SJSA1 (cell line): Measurements from ENCODE around the gene SLC14A1. TPM values are rescaled to one million over a fixed set of nuclear protein-coding genes. Genes with fewer than 3 reads are reported as not detected.

Experiments
- DNase-seq, 2 experiments: peaks; one replicate each; pipeline ENCODE4 v3.0.0-alpha.2; 2015 to 2020; ENCODE audit warnings: low spot score in 2 of 2, low read depth in 1 of 2
- H3K27ac ChIP-seq: fragments of 250-450 bp; sonication (Bioruptor Pico); 2 replicates; pipeline ENCODE4 v1.5.1; 2020; ENCODE audit warnings: mild to moderate bottlenecking, moderate library complexity
- H3K27me3 ChIP-seq: fragments of 250-450 bp; sonication (Bioruptor Pico); replicated peaks from 2 replicates; pipeline ENCODE4 v1.5.1; 2020; ENCODE audit warnings: mild to moderate bottlenecking, moderate library complexity
- H3K36me3 ChIP-seq: fragments of 250-450 bp; sonication (Bioruptor Pico); 2 replicates; pipeline ENCODE4 v1.5.1; 2020; ENCODE audit warnings: mild to moderate bottlenecking
- H3K4me1 ChIP-seq: fragments of 250-450 bp; sonication (Bioruptor Pico); replicated peaks from 2 replicates; pipeline ENCODE4 v1.6.1; 2021; ENCODE audit warnings: mild to moderate bottlenecking
- H3K4me3 ChIP-seq: fragments of 250-450 bp; sonication (Bioruptor Pico); 2 replicates; pipeline ENCODE4 v1.5.1; 2020; ENCODE audit warnings: mild to moderate bottlenecking
- H3K9me3 ChIP-seq: fragments of 250-450 bp; sonication (Bioruptor Pico); replicated peaks from 2 replicates; pipeline ENCODE4 v1.5.1; 2020; ENCODE audit warnings: mild to moderate bottlenecking
- total RNA-seq: library from RNA; depleted of rRNA; stranded (reverse); fragments of >200 nt; shearing (Covaris generic); gene quantifications from 2 replicates; pipeline ENCODE4 v1.2.3, GENCODE V29; 2014

Gene SLC14A1
- total RNA-seq, 1 experiment from 2014 or later, result 7.8 TPM

DNA sequence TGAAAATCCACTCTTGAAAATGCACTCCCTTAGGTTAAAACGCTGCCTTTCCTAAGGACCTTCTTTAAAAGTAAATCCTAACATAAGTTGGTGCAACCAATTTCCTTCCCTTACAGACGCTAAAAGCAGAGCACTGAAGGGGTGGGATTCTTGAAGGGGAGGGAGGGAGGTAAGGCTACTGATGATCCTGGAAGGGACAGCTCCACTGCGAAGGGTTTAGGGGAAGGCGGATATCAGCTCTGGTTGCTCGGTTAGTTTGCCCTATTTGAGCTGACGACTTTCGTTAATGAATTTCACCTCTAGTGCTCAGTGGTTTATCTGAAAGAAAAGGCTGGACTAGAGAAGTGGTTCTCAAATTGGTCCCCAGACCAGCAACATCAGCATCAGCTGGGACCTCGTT lies 51.8 kb downstream of the SLC14A1 start:
- no peak overlapping the region for H3K27ac ChIP-seq
- peaks cover 67% of the 10 kb centered on the region for H3K4me1 ChIP-seq
- H3K27me3 ChIP-seq, result no peaks in the 10 kb centered on the region
- no peak overlapping the region for H3K4me3 ChIP-seq
- DNase-seq, result no peak
- H3K36me3 ChIP-seq, result no peaks in the 10 kb centered on the region
- no peaks in the 10 kb centered on the region for H3K9me3 ChIP-seq

- peak; percentile 83 to 89 for DNase-seq
- Histone ChIP-seq H3K4me1 (peaks cover 83% of the 10 kb centered on the region), H3K9me3 (no peaks in the 10 kb centered on the region), H3K27me3 (no peaks in the 10 kb centered on the region), H3K27ac (peak overlapping the region; percentile 61), H3K4me3 (no peak overlapping the region), H3K36me3 (no peaks in the 10 kb centered on the region)
These were observed 53.4 kb downstream of the SLC14A1 start for GRCh38 chr18:45777393-45777792.

DNA sequence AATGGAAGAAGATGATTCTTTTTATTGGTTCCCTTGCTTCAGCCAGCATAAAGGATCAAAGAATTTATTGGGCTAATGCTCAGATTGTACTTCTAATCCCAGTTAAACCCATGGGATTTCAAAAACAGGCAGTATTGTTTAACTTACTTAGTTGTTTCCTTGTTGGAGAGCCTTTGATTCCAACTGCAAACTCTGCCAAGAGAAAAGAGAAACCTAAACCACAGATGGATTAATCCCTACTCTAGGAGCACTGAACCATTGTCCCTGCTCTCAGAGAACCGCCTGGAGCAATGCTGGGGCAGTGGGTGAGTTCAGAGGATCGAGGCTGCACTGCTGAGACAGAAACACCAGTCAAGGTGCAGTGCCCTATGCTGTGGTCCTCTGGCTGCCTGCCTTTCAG lies 56.6 kb downstream of the SLC14A1 start:
- Histone ChIP-seq H3K9me3 (no peaks in the 10 kb centered on the region), H3K4me1 (peaks cover 93% of the 10 kb centered on the region), H3K4me3 (no peak overlapping the region), H3K27me3 (no peaks in the 10 kb centered on the region), H3K36me3 (no peaks in the 10 kb centered on the region), H3K27ac (no peak overlapping the region)
- DNase-seq, result peak; percentile 43 to 50

GRCh38 chr18:45782662-45783061 lies 58.7 kb downstream of the SLC14A1 start:
- H3K4me3 ChIP-seq, result no peak overlapping the region
- H3K4me1 ChIP-seq, result peaks cover 94% of the 10 kb centered on the region
- peak overlapping the region; percentile 98 for H3K27ac ChIP-seq
- H3K36me3 ChIP-seq, result no peaks in the 10 kb centered on the region
- no peaks in the 10 kb centered on the region for H3K27me3 ChIP-seq
- peak in 1 of 2 experiments; percentile 42 for DNase-seq
- no peaks in the 10 kb centered on the region for H3K9me3 ChIP-seq

- Histone ChIP-seq H3K36me3 (no peaks in the 10 kb centered on the region), H3K27ac (peak overlapping the region; percentile 98), H3K4me3 (no peak overlapping the region), H3K4me1 (peaks cover 86% of the 10 kb centered on the region), H3K9me3 (no peaks in the 10 kb centered on the region), H3K27me3 (no peaks in the 10 kb centered on the region)
- DNase-seq, result peak; percentile 55 to 92
These were observed 59.4 kb downstream of the SLC14A1 start for GRCh38 chr18:45783097-45784075.

DNA sequence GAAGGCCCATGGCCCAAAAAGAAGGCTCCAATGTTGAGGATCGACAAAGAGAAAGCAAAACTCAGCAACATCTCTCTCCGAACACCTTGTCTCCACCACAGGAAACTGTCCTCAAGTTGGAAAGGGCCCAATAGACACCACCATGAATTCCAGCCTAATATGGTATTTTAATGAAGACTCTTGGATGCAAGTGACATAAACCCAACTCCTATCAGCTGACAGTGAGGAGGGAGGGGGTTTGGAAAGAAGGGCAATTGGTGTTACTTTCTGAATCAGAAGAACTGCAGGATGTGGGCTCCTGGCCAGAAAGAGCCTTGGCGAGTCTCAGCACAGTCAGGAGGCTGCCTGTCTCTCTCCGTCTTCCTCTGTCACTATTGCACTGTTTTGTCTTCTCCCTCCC lies 61.2 kb downstream of the SLC14A1 start:
- H3K36me3 ChIP-seq, result no peaks in the 10 kb centered on the region
- H3K27me3 ChIP-seq, result no peaks in the 10 kb centered on the region
- DNase-seq, result peak; percentile 61 to 62
- H3K27ac ChIP-seq, result peak overlapping the region; percentile 98
- peaks cover 72% of the 10 kb centered on the region for H3K4me1 ChIP-seq
- H3K4me3 ChIP-seq, result no peak overlapping the region
- H3K9me3 ChIP-seq, result no peaks in the 10 kb centered on the region; the same call in 1 of the 2 replicates

DNA sequence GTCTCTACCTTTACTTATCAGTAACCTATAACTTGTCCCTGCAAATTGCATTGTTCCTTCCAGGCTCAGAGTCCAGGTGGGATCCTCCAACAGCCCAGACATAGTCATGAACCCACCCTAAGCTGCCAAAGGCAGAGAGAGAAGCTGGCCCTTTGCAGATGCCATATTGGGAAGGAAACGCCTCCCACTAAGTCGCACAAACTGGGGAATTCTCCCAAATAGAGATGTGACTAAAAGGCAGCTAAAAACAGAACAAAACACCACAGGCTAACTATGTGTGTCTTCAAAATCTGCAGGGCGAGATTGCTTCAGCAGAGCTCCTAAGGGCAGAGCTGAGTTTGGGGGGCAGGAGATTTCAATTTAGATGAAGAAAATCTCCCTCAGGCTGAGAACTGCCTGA lies 63.0 kb downstream of the SLC14A1 start:
- peak overlapping the region; percentile 98 for H3K27ac ChIP-seq
- DNase-seq, result no peak
- H3K27me3 ChIP-seq, result no peaks in the 10 kb centered on the region
- no peak overlapping the region for H3K4me3 ChIP-seq
- peaks cover 59% of the 10 kb centered on the region for H3K4me1 ChIP-seq
- H3K9me3 ChIP-seq, result no peaks in the 10 kb centered on the region; the same call in 1 of the 2 replicates
- H3K36me3 ChIP-seq, result no peaks in the 10 kb centered on the region

DNA sequence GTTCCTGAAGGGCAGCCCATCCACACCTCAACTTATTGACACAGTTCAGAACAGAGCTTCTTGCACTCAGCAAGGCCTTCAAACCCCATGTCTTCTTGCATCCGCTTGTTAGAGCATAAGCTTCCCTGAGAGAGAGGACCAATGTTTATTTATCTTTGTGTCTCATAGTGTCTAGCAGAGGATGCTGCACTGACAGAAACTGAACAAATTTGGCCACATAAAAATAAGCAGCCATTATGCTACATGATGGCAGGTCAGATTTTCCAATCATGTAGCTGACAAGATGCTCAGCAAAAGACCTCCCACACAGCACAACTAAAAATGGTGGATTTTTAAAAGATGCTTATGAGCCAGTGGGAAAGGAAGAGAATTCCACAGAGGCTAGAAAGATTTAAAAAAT lies 63.4 kb downstream of the SLC14A1 start:
- Histone ChIP-seq H3K27ac (peak overlapping the region; percentile 98), H3K27me3 (no peaks in the 10 kb centered on the region), H3K9me3 (no peaks in the 10 kb centered on the region; the same call in 1 of the 2 replicates), H3K4me3 (no peak overlapping the region), H3K4me1 (peaks cover 55% of the 10 kb centered on the region), H3K36me3 (no peaks in the 10 kb centered on the region)
- DNase-seq, result peak; percentile 76 to 91

DNA sequence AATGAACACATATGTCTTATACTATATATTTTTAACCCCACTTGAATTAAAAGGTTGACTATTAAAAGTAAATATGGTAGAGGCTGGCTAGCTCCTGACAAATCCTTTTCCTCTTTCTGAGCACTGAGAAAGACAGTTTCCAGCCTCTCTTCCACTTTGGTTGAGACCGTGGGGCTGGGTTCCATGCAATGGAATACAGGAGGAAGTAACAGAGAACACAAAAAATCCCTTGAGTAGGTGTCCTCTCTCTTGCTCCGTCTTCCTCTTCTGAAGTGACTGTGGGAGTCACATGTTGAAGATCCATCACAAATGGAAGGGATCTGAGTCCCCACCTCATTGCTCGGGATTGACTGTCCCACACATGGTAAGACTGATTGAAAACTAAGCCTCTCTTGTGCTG lies 64.9 kb downstream of the SLC14A1 start:
- no peaks in the 10 kb centered on the region for H3K27me3 ChIP-seq
- no peak for DNase-seq
- peaks cover 55% of the 10 kb centered on the region for H3K4me1 ChIP-seq
- H3K36me3 ChIP-seq, result no peaks in the 10 kb centered on the region
- H3K9me3 ChIP-seq, result no peaks in the 10 kb centered on the region; the same call in 1 of the 2 replicates
- H3K27ac ChIP-seq, result no peak overlapping the region
- no peak overlapping the region for H3K4me3 ChIP-seq

- peak overlapping the region; percentile 79 for H3K27ac ChIP-seq
- no peak for DNase-seq
These were observed 68.7 kb downstream of the SLC14A1 start for GRCh38 chr18:45792506-45793263.

DNA sequence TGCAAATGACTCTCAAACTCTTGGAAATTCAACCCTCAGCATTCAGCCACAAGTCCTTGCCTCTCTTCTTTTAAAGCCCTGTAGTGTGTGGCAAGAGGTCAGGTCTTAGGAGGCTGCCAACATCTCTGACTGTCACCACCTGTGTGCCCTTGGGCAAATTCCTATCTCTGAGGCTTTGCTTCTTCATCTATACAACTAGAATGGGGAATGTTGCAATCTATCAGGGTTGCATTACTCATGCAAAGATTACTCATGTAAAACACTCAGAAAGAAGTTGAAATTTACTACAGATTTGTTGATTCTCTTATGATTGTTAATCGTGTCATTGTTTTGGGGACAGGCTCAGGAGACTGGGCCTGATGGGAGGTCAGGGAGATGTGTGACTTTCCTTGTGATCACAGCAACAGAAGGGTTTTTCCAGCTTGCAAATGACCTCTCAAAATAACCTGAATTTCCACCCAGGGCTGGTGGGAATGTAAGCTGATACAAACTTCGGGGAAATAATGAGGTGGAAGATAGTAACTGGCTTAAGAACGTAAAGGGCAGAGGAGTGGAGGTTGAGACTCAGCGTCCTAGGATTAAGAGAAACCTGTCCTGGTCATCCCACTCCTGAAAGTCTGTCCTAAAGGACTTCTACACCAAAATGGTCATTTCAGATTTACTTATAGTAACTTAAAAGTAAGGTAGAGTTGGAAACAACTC lies 69.4 kb downstream of the SLC14A1 start:
- Histone ChIP-seq H3K4me1 (peaks cover 20% of the 10 kb centered on the region), H3K9me3 (no peaks in the 10 kb centered on the region; the same call in 1 of the 2 replicates), H3K27ac (peak overlapping the region; percentile 79), H3K36me3 (no peaks in the 10 kb centered on the region), H3K27me3 (no peaks in the 10 kb centered on the region), H3K4me3 (no peak overlapping the region)
- peak; percentile 79 to 87 for DNase-seq

More at GRCh38 chr18:45792506-45793263, 68.7 kb downstream of the SLC14A1 start:
- H3K4me3 ChIP-seq, result no peak overlapping the region
- no peaks in the 10 kb centered on the region for H3K36me3 ChIP-seq
- no peaks in the 10 kb centered on the region for H3K27me3 ChIP-seq
- peaks cover 20% of the 10 kb centered on the region for H3K4me1 ChIP-seq
- no peaks in the 10 kb centered on the region; the same call in 1 of the 2 replicates for H3K9me3 ChIP-seq

DNA sequence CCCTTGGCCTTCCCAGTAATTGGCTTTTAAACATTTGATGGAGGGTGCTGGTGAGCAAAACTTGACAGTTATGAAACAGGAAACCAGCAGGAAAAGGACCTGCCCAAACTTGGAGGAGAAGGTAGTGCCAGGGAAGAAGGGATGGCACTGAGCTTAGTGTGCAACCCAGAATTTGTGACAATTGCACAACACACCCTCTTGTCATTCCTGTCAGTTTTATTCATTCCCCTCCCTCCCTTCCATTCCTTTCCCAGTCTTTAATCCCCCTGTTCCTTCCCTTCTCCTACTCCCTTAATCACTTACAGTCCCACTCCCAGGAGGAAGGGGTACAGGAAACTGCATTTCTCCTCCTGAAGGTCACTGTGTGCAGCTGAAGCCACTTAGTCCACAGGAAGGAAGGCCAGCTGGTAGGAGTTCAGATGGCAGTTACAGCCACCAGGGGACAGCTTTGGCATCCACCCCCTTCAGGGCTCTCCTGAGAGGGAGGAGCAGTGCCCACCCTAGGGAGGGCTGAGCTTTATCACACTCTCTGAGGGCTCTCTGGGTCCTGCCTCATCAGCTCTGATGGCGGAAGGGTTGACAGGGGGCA lies 77.5 kb downstream of the SLC14A1 start:
- Histone ChIP-seq H3K36me3 (no peaks in the 10 kb centered on the region), H3K27ac (peak overlapping the region; percentile 77), H3K4me3 (no peak overlapping the region), H3K27me3 (no peaks in the 10 kb centered on the region), H3K9me3 (no peaks in the 10 kb centered on the region; the same call in 1 of the 2 replicates), H3K4me1 (peaks cover 29% of the 10 kb centered on the region)
- DNase-seq, result no peak
